GM12875 (cell line): ENCODE measurements around the gene ZNF219.

Experiments used
- H3K4me3 ChIP-seq: one replicate; pipeline ENCODE4 v1.5.1; 2011; ENCODE audit warnings: low read depth, low read length, control low read depth
- TF ChIP-seq, protein P1 (sequence below): IDR thresholded peaks from 2 replicates; pipeline ENCODE4 v1.5.1; 2011; ENCODE audit warnings: low read depth, mild to moderate bottlenecking, control low read depth, inconsistent platforms, low read length, moderate library complexity, borderline replicate concordance; ENCODE audit not compliant: insufficient read depth

ZNF219 gene

GRCh38 chr14:21068521-21069387, 29.7 kb downstream of the ZNF219 start:
- TF ChIP-seq, protein P1, sequence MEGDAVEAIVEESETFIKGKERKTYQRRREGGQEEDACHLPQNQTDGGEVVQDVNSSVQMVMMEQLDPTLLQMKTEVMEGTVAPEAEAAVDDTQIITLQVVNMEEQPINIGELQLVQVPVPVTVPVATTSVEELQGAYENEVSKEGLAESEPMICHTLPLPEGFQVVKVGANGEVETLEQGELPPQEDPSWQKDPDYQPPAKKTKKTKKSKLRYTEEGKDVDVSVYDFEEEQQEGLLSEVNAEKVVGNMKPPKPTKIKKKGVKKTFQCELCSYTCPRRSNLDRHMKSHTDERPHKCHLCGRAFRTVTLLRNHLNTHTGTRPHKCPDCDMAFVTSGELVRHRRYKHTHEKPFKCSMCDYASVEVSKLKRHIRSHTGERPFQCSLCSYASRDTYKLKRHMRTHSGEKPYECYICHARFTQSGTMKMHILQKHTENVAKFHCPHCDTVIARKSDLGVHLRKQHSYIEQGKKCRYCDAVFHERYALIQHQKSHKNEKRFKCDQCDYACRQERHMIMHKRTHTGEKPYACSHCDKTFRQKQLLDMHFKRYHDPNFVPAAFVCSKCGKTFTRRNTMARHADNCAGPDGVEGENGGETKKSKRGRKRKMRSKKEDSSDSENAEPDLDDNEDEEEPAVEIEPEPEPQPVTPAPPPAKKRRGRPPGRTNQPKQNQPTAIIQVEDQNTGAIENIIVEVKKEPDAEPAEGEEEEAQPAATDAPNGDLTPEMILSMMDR: peak; percentile 26; the same call in 1 of the 2 replicates
- H3K4me3 ChIP-seq: no peak overlapping the region

DNA sequence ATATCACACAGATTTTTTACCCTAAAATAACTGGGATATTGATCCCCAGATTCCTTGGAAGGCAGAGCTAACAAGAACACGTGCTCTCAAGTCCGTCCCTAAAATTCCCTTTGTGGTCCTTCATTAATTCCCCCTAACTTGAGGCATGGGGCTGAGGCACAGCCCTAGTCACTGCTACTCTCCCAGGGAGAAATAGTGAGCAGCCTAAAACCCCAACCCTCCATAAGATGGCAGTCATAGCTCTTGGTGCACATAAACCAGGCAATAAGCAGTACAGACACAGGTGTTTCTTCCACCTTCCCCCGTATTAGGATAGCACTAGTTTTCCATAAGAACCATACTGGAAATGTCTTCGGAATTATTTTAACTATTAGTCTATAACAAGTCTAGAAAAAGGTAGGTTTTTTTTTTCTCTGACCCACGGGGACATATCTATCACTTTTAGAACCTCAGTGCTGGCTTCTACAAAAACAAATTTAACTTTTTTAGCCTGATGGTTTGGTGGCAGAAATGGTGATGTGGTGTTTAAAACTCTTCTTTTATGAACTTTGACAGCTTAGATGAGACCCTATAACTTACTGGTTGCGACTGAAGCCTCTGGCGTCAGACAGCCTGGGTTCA, 31.5 kb downstream of the ZNF219 start:
- H3K4me3 ChIP-seq: no peak overlapping the region

GRCh38 chr14:21063479-21063878, 35.0 kb downstream of the ZNF219 start:
- H3K4me3 ChIP-seq: no peak overlapping the region
- TF ChIP-seq, protein P1: no peak

More for the DNA sequence above, 31.5 kb downstream of the ZNF219 start:
- TF ChIP-seq, protein P1: peak; percentile 16; the same call in 1 of the 2 replicates

- no peak overlapping the region for H3K4me3 ChIP-seq
- TF ChIP-seq, protein P1: no peak
Measured at GRCh38 chr14:21061347-21061668, 37.1 kb downstream of the ZNF219 start.

GRCh38 chr14:21060614-21061346, 37.7 kb downstream of the ZNF219 start:
- TF ChIP-seq, protein P1: no peak
- H3K4me3 ChIP-seq: no peak overlapping the region

- no peak overlapping the region for H3K4me3 ChIP-seq
- TF ChIP-seq, protein P1: no peak
Measured at GRCh38 chr14:21059842-21060613, 38.4 kb downstream of the ZNF219 start.
